A549 (cell line): ENCODE data around the gene POLR3GL.

Experiments used
- BHLHE40 ChIP-seq: IDR thresholded peaks from 2 replicates; pipeline ENCODE4 v1.6.1; 2012; ENCODE audit warnings: low read depth, low read length, inconsistent platforms
- CBX8 ChIP-seq: fragments of 200-600 bp; sonication (generic); IDR thresholded peaks from 2 replicates; pipeline ENCODE4 v1.6.1; 2016
- CEBPB ChIP-seq, 2 experiments: fragments of >200 bp in 1 of 2; sonication (Bioruptor Twin) in 1 of 2; formaldehyde crosslinking in 1 of 2; IDR thresholded peaks; 2 replicates each; pipeline ENCODE4 v1.6.1; 2012 to 2016
- KDM1A ChIP-seq: fragments of 200-600 bp; sonication (generic); IDR thresholded peaks from 2 replicates; pipeline ENCODE4 v1.6.1; 2016; ENCODE audit warnings: low read depth, mild to moderate bottlenecking
- POLR2A ChIP-seq: IDR thresholded peaks from 2 replicates; pipeline ENCODE4 v1.6.1; 2012; ENCODE audit warnings: mild to moderate bottlenecking, low read length
- RCOR1 ChIP-seq: fragments of 150-350 bp; IDR thresholded peaks from 2 replicates; pipeline ENCODE4 v1.6.1; 2014; ENCODE audit warnings: antibody characterized with exemption, low read length, low read depth
- TF ChIP-seq, protein P1 (sequence below): fragments of >200 bp; sonication (Bioruptor Twin); formaldehyde crosslinking; IDR thresholded peaks from 3 replicates; pipeline ENCODE4 v1.5.1; 2016
- TF ChIP-seq, protein P2 (sequence below): fragments of 450-650 bp; IDR thresholded peaks from 2 replicates; pipeline ENCODE4 v1.6.1; 2014; ENCODE audit warnings: antibody characterized with exemption
- TF ChIP-seq, protein P3 (sequence below): fragments of 200-600 bp; sonication (generic); IDR thresholded peaks from 2 replicates; pipeline ENCODE4 v1.6.1; 2016; ENCODE audit warnings: antibody characterized with exemption, mild to moderate bottlenecking, moderate library complexity

DNA sequence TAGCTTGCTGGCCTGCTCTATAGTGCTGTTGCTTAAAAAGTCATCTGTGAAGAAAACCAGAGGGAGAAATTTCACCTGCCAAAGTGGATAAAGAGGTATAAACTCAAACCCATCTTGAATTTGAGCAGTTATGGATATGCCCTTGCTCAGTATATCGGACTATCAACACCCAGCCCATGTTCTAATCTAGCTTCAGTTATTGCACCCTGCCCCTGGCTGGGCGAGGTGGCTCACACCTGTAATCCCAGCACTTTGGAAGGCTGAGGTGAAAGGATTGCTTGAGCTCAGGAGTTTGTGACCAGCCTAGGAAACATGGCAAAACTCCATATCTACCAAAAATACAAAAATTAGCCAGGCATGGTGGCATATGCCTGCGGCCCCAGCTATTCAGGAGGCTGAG lies 20.0 kb upstream of the POLR3GL start:
- TF ChIP-seq, protein P1, sequence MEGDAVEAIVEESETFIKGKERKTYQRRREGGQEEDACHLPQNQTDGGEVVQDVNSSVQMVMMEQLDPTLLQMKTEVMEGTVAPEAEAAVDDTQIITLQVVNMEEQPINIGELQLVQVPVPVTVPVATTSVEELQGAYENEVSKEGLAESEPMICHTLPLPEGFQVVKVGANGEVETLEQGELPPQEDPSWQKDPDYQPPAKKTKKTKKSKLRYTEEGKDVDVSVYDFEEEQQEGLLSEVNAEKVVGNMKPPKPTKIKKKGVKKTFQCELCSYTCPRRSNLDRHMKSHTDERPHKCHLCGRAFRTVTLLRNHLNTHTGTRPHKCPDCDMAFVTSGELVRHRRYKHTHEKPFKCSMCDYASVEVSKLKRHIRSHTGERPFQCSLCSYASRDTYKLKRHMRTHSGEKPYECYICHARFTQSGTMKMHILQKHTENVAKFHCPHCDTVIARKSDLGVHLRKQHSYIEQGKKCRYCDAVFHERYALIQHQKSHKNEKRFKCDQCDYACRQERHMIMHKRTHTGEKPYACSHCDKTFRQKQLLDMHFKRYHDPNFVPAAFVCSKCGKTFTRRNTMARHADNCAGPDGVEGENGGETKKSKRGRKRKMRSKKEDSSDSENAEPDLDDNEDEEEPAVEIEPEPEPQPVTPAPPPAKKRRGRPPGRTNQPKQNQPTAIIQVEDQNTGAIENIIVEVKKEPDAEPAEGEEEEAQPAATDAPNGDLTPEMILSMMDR = no peak
- TF ChIP-seq, protein P2, sequence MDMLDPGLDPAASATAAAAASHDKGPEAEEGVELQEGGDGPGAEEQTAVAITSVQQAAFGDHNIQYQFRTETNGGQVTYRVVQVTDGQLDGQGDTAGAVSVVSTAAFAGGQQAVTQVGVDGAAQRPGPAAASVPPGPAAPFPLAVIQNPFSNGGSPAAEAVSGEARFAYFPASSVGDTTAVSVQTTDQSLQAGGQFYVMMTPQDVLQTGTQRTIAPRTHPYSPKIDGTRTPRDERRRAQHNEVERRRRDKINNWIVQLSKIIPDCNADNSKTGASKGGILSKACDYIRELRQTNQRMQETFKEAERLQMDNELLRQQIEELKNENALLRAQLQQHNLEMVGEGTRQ = no peak
- TF ChIP-seq BHLHE40 (no peak), CEBPB (IDR thresholded peaks at IDR 0.05) (no peak), CBX8 (no peak), KDM1A (no peak), POLR2A (no peak), RCOR1 (no peak)
- TF ChIP-seq, protein P3, sequence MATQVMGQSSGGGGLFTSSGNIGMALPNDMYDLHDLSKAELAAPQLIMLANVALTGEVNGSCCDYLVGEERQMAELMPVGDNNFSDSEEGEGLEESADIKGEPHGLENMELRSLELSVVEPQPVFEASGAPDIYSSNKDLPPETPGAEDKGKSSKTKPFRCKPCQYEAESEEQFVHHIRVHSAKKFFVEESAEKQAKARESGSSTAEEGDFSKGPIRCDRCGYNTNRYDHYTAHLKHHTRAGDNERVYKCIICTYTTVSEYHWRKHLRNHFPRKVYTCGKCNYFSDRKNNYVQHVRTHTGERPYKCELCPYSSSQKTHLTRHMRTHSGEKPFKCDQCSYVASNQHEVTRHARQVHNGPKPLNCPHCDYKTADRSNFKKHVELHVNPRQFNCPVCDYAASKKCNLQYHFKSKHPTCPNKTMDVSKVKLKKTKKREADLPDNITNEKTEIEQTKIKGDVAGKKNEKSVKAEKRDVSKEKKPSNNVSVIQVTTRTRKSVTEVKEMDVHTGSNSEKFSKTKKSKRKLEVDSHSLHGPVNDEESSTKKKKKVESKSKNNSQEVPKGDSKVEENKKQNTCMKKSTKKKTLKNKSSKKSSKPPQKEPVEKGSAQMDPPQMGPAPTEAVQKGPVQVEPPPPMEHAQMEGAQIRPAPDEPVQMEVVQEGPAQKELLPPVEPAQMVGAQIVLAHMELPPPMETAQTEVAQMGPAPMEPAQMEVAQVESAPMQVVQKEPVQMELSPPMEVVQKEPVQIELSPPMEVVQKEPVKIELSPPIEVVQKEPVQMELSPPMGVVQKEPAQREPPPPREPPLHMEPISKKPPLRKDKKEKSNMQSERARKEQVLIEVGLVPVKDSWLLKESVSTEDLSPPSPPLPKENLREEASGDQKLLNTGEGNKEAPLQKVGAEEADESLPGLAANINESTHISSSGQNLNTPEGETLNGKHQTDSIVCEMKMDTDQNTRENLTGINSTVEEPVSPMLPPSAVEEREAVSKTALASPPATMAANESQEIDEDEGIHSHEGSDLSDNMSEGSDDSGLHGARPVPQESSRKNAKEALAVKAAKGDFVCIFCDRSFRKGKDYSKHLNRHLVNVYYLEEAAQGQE = no peak
